GM13977 (cell line): ENCODE results near the gene LRP1B.

Experiments used
- DNase-seq: peaks from one replicate; pipeline ENCODE4 v3.0.0; 2012; ENCODE audit warnings: low spot score
- in situ Hi-C: fragments of 300-500 bp; cut with MboI; formaldehyde crosslinking; loops from one replicate; pipeline ENCODE4 v1.12.0; 2022; ENCODE audit warnings: low sequenced_read_pairs, low pct_unique_long_range_greater_than_20kb, mixed read lengths, inconsistent platforms; ENCODE audit not compliant: unreplicated experiment
- TF ChIP-seq, protein P1 (sequence below): IDR thresholded peaks from 2 replicates; pipeline ENCODE4 v1.5.1; 2012; ENCODE audit warnings: mild to moderate bottlenecking, control low read depth; ENCODE audit not compliant: insufficient read depth; ENCODE audit errors: extremely low read depth, missing control alignments

The LRP1B gene

DNA sequence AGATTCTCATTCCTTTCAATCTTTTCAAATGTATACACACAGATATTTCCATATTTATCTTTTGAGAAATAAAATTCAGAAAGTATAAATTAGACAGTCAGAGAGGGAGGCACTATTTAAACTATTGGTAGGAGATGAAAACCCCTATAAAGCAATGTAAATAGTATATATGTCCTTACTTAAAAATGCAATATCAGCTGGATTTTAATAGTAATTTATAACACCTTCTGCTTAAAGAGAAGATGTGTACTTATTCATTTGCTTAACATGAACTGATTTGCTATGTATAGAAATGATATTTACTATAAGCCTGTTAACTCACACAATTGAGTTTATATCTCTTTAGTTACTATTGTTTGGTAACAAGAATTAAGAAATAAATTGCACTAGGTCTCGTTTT is 163.3 kb downstream of the LRP1B start:
- DNase-seq: no peak
- TF ChIP-seq, protein P1, sequence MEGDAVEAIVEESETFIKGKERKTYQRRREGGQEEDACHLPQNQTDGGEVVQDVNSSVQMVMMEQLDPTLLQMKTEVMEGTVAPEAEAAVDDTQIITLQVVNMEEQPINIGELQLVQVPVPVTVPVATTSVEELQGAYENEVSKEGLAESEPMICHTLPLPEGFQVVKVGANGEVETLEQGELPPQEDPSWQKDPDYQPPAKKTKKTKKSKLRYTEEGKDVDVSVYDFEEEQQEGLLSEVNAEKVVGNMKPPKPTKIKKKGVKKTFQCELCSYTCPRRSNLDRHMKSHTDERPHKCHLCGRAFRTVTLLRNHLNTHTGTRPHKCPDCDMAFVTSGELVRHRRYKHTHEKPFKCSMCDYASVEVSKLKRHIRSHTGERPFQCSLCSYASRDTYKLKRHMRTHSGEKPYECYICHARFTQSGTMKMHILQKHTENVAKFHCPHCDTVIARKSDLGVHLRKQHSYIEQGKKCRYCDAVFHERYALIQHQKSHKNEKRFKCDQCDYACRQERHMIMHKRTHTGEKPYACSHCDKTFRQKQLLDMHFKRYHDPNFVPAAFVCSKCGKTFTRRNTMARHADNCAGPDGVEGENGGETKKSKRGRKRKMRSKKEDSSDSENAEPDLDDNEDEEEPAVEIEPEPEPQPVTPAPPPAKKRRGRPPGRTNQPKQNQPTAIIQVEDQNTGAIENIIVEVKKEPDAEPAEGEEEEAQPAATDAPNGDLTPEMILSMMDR: no peak
- in situ Hi-C loops: no loop called here

DNA sequence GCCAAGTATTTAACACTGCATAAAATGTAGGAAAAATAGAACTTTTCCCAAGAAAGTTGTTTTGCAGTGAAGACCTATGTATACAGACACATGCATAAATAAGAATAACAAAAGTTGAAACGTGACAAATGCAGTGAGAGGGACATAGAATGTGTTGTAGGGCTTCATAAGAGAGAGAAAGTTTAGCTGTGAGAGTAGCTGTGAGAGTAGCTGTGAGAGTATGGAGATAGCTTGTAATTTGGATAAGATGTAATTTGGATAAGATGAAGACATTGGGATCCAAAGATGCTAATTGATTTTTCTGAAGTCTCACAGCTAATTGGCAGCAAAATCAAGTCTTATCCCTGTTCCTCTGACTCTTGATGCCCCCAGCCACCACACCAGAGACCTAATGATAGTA is 170.9 kb downstream of the LRP1B start:
- in situ Hi-C loops: no loop called here
- no peak for DNase-seq
- TF ChIP-seq, protein P1: no peak

DNA sequence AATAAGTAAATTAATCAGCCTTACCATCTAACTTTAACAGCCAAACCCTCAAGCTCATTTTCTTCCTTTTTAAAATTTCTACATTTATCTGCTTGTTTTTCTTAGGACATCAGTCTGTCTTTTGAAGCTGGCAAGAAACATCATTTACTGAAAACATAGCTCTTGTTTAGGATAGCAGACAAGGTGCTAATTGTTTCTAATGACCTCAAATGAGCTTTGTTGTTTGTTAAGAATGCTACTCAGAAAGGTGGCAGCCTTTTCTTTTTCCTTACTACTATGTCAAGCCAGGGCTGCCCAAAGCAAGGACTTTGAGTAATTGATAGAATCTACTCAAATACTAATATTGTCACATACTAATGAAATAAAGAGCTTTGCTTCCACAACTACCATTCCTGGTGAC is 171.8 kb downstream of the LRP1B start:
- in situ Hi-C loops: no loop called here
- DNase-seq: no peak
- TF ChIP-seq, protein P1: no peak

DNA sequence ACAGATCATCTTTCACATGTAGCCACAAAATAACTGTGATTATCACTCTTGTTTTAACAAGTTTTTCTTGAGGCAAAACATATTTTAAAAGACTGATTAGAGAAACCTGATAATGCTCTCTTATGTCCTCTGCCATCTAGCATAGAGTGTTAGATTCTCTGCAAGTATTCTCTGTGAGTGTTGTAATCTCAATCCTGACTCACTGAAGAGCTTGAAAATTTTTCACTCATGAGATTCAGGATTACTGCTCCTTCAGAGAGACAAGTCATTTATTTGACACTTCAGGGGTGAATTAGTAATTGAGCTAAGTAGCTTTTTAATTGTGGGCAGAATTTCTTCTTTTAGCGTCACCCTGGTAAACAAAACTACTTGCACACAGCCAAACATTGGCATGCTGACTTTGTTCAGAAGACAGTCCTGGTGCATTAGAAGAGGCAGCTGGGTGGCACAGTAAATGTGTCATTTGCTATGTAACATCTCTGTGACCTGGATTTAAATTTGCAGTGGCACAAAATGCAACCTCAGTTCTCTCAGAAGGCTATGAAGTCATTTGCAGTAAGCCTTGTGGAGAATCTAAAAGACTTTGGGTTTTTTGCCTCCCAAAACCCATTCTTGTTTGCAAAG is 172.9 kb downstream of the LRP1B start:
- in situ Hi-C loops: no loop called here
- TF ChIP-seq, protein P1: no peak

DNA sequence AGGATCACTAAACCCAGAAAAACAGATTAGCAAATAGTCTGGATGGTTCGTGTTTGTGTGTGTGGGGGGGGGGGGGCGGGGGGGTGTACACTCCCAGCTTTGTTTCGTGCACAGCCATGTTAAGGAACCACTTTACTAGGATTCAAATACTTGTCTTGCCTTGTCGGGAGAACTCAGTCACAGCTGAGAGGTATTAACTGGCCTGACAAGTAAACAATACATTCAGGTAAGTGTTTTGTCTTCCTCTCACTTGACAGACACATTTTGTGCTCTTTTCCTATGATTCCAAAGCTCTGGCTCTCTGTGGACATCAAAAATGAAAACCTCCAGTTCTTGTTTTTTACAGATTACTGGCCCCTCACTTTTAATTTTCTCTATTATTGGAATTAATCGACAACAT is 173.5 kb downstream of the LRP1B start:
- in situ Hi-C loops: no loop called here
- TF ChIP-seq, protein P1: no peak
- DNase-seq: no peak

More for the DNA sequence above, 172.9 kb downstream of the LRP1B start:
- no peak for DNase-seq

DNA sequence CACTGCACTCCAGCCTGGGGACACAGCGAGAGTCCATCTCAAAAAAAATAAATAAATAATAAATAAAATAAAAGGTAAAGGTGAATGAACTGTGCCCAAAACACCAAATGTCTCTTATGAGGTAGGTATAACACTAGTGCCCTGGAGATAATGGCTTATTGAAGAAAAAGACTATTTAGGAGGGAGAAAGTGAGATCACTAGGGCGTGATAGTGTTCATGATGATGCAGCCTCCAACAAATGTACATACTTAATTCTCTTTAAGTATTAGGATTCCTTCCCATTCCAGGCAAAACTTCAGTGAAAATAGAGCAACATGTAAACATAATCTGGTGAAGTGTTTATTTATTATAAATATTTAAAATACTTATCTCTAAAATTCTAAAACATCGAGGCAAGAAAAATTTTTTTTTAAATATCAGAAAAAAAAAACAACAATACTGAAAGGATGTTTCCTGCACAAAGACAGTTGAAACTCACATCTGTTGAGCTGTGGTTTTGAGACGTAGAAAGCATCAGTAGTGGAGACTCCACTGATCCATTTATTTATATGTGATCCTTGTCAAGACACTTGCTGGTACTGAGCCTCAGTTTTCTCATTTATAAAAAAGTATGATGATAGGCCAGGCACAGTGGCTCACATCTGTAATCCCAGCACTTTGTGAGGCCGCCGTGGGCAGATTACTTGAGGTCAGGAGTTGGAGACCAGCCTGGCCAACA is 183.3 kb downstream of the LRP1B start:
- DNase-seq: no peak
- in situ Hi-C loops: no loop called here
- TF ChIP-seq, protein P1: no peak
